Common myeloid progenitor, CD34-positive (primary cell): Measurements from ENCODE around the gene CDS1.

Experiments
- CTCF ChIA-PET: fragments of 350-600 bp; sonication (Branson Sonifier 250); formaldehyde crosslinking; loops from one replicate; lab custom pipeline; 2021; ENCODE audit warnings: antibody characterized with exemption; lab: Charles Lee
- POLR2A ChIA-PET: fragments of 350-600 bp; sonication (Branson Sonifier 250); formaldehyde crosslinking; loops from one replicate; lab custom pipeline; 2021; ENCODE audit warnings: antibody characterized with exemption; lab: Charles Lee
- DNase-seq, 3 donors: peaks; one replicate each; pipeline versions ENCODE4 v3.0.0 to v3.0.0-alpha.2; 2013
- H3K27ac ChIP-seq, 2 experiments: 1 replicate in 1 of 2; 2 replicates in 1 of 2; pipeline ENCODE4 v1.7.0; 2013; ENCODE audit warnings: inconsistent platforms in 2 of 2, low read length in 2 of 2, mild to moderate bottlenecking in 2 of 2, low read depth in 1 of 2, moderate library complexity in 1 of 2; ENCODE audit not compliant: severe bottlenecking in 2 of 2, insufficient read depth in 1 of 2, poor library complexity in 1 of 2
- H3K27me3 ChIP-seq, 5 experiments: replicated peaks in 2 of 5; 1 replicate in 3 of 5; 2 replicates in 2 of 5; pipeline versions ENCODE4 v1.6.1 to v1.7.0; 2013; ENCODE audit warnings: low read length in 4 of 5, mild to moderate bottlenecking in 2 of 5, moderate library complexity in 2 of 5, inconsistent platforms in 1 of 5; ENCODE audit not compliant: insufficient read depth in 5 of 5, control insufficient read depth in 4 of 5
- H3K36me3 ChIP-seq, 4 experiments: 1 replicate in 2 of 4; 2 replicates in 2 of 4; pipeline versions ENCODE4 v1.6.1 to v1.7.0; 2013; ENCODE audit warnings: low read length in 3 of 4, control low read depth in 1 of 4, mild to moderate bottlenecking in 1 of 4; ENCODE audit not compliant: control insufficient read depth in 4 of 4, insufficient read depth in 4 of 4
- H3K4me1 ChIP-seq, 4 experiments: 1 replicate in 3 of 4; 2 replicates in 1 of 4; pipeline versions ENCODE4 v1.6.1 to v1.7.1; 2013; ENCODE audit warnings: low read length in 3 of 4, mild to moderate bottlenecking in 3 of 4, control low read depth in 1 of 4, inconsistent platforms in 1 of 4, moderate library complexity in 1 of 4; ENCODE audit not compliant: control insufficient read depth in 4 of 4, insufficient read depth in 4 of 4; ENCODE audit errors: control extremely low read depth in 1 of 4
- H3K4me3 ChIP-seq, 7 experiments: 1 replicate in 4 of 7; 2 replicates in 3 of 7; pipeline versions ENCODE4 v1.5.1 to v1.7.0; 2013; ENCODE audit warnings: mild to moderate bottlenecking in 7 of 7, low read length in 6 of 7, moderate library complexity in 6 of 7, inconsistent platforms in 2 of 7, low read depth in 2 of 7, control low read depth in 1 of 7; ENCODE audit not compliant: insufficient read depth in 4 of 7, control insufficient read depth in 1 of 7; ENCODE audit errors: extremely low read depth in 1 of 7
- H3K9me3 ChIP-seq, 5 experiments: 1 replicate in 4 of 5; 2 replicates in 1 of 5; pipeline versions ENCODE4 v1.6.1 to v1.7.1; 2013; ENCODE audit warnings: low read length in 4 of 5, mild to moderate bottlenecking in 2 of 5, inconsistent platforms in 1 of 5, low read depth in 1 of 5, moderate library complexity in 1 of 5; ENCODE audit not compliant: control insufficient read depth in 4 of 5, insufficient read depth in 2 of 5; ENCODE audit errors: control extremely low read depth in 1 of 5
- WGBS: methylation state at CpG from one replicate; pipeline ENCODE4 v1.1.5; 2013; ENCODE audit not compliant: insufficient coverage; 5-methylcytosine and 5-hydroxymethylcytosine counted together

Gene CDS1

DNA sequence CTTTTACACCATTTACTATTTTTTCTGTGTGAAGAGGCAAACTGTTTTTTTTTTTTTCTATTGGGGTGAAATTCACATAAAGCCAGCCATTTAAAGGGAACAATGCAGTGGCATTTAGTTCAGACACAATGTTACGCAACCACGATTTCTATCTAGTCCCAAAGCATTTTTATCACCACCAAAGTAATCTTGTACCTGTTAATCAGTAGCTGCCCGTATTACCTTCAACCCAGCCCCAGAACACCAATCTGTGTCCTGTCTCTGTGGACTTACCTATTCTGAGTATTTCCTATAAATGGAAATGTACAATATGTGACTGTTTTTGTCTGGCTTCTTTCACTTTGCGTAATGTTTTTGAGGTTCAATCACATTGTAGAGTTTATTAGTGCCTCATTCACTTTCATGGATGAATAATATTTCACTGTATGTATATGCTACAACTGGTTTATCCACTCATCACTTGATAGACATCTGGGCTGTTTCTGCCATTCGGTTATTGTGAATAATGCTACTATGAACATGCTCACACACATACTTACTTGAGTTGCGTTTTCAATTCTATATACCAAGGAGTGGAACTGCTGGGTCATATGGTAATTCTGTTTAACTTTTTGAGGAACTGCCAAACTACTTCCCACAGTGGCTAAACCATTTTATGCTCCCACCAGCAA is 116.2 kb downstream of the CDS1 start:
- CTCF ChIA-PET = no interaction called here
- peaks cover 0 to 3% (median 0%) of the 10 kb centered on the region in 4 experiments for H3K4me1 ChIP-seq
- H3K27ac ChIP-seq = no peak overlapping the region
- 100% methylated on average over 2 of the region's 6 CpGs for WGBS
- H3K9me3 ChIP-seq = no peaks in the 10 kb centered on the region
- peaks cover 5 to 17% (median 12%) of the 10 kb centered on the region in 4 experiments for H3K36me3 ChIP-seq
- no peaks in the 10 kb centered on the region for H3K27me3 ChIP-seq
- no peak overlapping the region for H3K4me3 ChIP-seq
- POLR2A ChIA-PET = no interaction called here
- DNase-seq = no peak
